ENCODE results near the gene CD151.

GRCh38 chr11:853682-854448, 21.1 kb downstream of the CD151 start:
- TF ChIP-seq TAF1 (IDR thresholded peaks at IDR 0.05; ENCODE audit: borderline replicate concordance, low read depth, low read length) (no peak), CTCF (IDR thresholded peaks at IDR 0.05) (no peak)

Measured in SK-N-SH (cell line).